ENCODE data around the gene SNX15. TPM values are rescaled to one million over a fixed set of nuclear protein-coding genes. Genes with fewer than 3 reads are reported as not detected.
A peak's percentile ranks its signal among the peaks of the same experiment; 100 is the strongest.

SNX15 gene
- total RNA-seq, 4 donors from 2014 or later, result 16.9 to 33.3 (median 25.9) TPM

GRCh38 chr11:64990222-64990923 is 36.9 kb upstream of the SNX15 start:
- in situ Hi-C loops (cut with MboI; ENCODE audit: low sequenced_read_pairs in 4 of 4), result no loop called here
- peak overlapping the region; percentile 44 to 59 (median 47) for H3K27ac ChIP-seq

GRCh38 chr11:64994318-64994717 is 32.9 kb upstream of the SNX15 start:
- H3K4me3 ChIP-seq, result no peak overlapping the region
- TF ChIP-seq POLR2A (IDR thresholded peaks at IDR 0.05) (no peak), CTCF (IDR thresholded peaks at IDR 0.05 in 4 of 5, conservative IDR thresholded peaks at IDR 0.05 in 1 of 5) (no peak)

More at GRCh38 chr11:64990222-64990923, 36.9 kb upstream of the SNX15 start:
- intact Hi-C loops (cut with DNase I; ENCODE audit: low total_unique reads), result no loop called here
- H3K36me3 ChIP-seq, result no peaks in the 10 kb centered on the region
- TF ChIP-seq CTCF (IDR thresholded peaks at IDR 0.05 in 4 of 5, conservative IDR thresholded peaks at IDR 0.05 in 1 of 5) (no peak), POLR2A (IDR thresholded peaks at IDR 0.05) (no peak)
- peak overlapping the region; percentile 4 to 40 (median 34) for H3K4me3 ChIP-seq
- ATAC-seq, result peak; percentile 45 to 48
- H3K4me1 ChIP-seq, result peaks cover 6 to 14% of the 10 kb centered on the region in 2 donors
- DNase-seq, result peak; percentile 15 to 30
- no peaks in the 10 kb centered on the region for H3K9me3 ChIP-seq
- H3K27me3 ChIP-seq, result no peaks in the 10 kb centered on the region

GRCh38 chr11:64996327-64996709 is 30.9 kb upstream of the SNX15 start:
- TF ChIP-seq POLR2A (IDR thresholded peaks at IDR 0.05), result no peak
- no peak for TF ChIP-seq CTCF (IDR thresholded peaks at IDR 0.05 in 4 of 5, conservative IDR thresholded peaks at IDR 0.05 in 1 of 5)
- Histone ChIP-seq H3K9me3 (no peaks in the 10 kb centered on the region), H3K27ac (peak overlapping the region; percentile 61 to 86 (median 72)), H3K36me3 (no peaks in the 10 kb centered on the region), H3K27me3 (no peaks in the 10 kb centered on the region), H3K4me3 (peak overlapping the region; percentile 40 to 83 (median 58)), H3K4me1 (peaks cover 9 to 18% of the 10 kb centered on the region in 2 donors)
- in situ Hi-C loops (cut with MboI; ENCODE audit: low sequenced_read_pairs in 4 of 4), result no loop called here
- intact Hi-C loops (cut with DNase I; ENCODE audit: low total_unique reads), result loop anchor here (2.0 to 5.0 kb wide), 4 partner anchors 72 to 191 kb away; partner anchors contain the start of genes ATG2A and PPP2R5B
- ATAC-seq, result peak in 1 of 2 donors; percentile 23
- DNase-seq, result no peak

More at GRCh38 chr11:64994318-64994717, 32.9 kb upstream of the SNX15 start:
- in situ Hi-C loops (cut with MboI; ENCODE audit: low sequenced_read_pairs in 4 of 4) (no loop called here), intact Hi-C loops (cut with DNase I; ENCODE audit: low total_unique reads) (no loop called here)
- H3K27ac ChIP-seq, result no peak overlapping the region
- H3K36me3 ChIP-seq, result no peaks in the 10 kb centered on the region
- no peak for DNase-seq
- H3K27me3 ChIP-seq, result no peaks in the 10 kb centered on the region
- peaks cover 20 to 23% of the 10 kb centered on the region in 2 donors for H3K4me1 ChIP-seq
- no peak for ATAC-seq
- H3K9me3 ChIP-seq, result no peaks in the 10 kb centered on the region

- TF ChIP-seq POLR2A (IDR thresholded peaks at IDR 0.05) (peak; percentile 36 to 56), CTCF (IDR thresholded peaks at IDR 0.05 in 4 of 5, conservative IDR thresholded peaks at IDR 0.05 in 1 of 5) (peak; percentile 15 to 60 (median 39))
- in situ Hi-C loops (cut with MboI; ENCODE audit: low sequenced_read_pairs in 4 of 4) (no loop called here), intact Hi-C loops (cut with DNase I; ENCODE audit: low total_unique reads) (loop anchor here (2.0 to 5.0 kb wide), 4 partner anchors 72 to 190 kb away; partner anchors contain the start of genes ATG2A and PPP2R5B)
- peak; percentile 93 to 99 for ATAC-seq
- peak within 1 kb of the TSS; percentile 40 to 83 (median 58) for H3K4me3 ChIP-seq
- no peaks in the 10 kb centered on the region for H3K36me3 ChIP-seq
- peak; percentile 55 to 88 for DNase-seq
- no peaks in the 10 kb centered on the region for H3K27me3 ChIP-seq
- no peaks in the 10 kb centered on the region for H3K9me3 ChIP-seq
- peaks cover 9 to 18% of the 10 kb centered on the region in 2 donors for H3K4me1 ChIP-seq
- H3K27ac ChIP-seq, result peak within 1 kb of the TSS; percentile 61 to 86 (median 72)
Measured at GRCh38 chr11:64996710-64997380, 30.4 kb upstream of the SNX15 start, which contains the start of gene BATF2. TSS of gene BATF2 (minus strand) at chr11:64996971. CDS start at chr11:64996914, 57 bp downstream.

All from gastrocnemius medialis (tissue), 4 donors.